SK-N-MC (cell line): ENCODE data around the gene SLC52A3.

Experiments used
- DNase-seq: peaks from one replicate; pipeline ENCODE4 v3.0.0-alpha.2; 2011; ENCODE audit warnings: low read depth, low spot score
- H3K27ac ChIP-seq: fragments of 200-600 bp; sonication (generic); 2 replicates; pipeline ENCODE4 v1.5.1; 2016; ENCODE audit warnings: mixed run types
- H3K36me3 ChIP-seq: fragments of 200-600 bp; sonication (generic); 2 replicates; pipeline ENCODE4 v1.6.1; 2017; ENCODE audit warnings: antibody characterized with exemption, low read length, mixed read lengths; ENCODE audit not compliant: insufficient read depth
- H3K4me3 ChIP-seq: fragments of 200-600 bp; sonication (generic); 2 replicates; pipeline ENCODE4 v1.5.1; 2016
- H3K9ac ChIP-seq: fragments of 200-600 bp; sonication (generic); 2 replicates; pipeline ENCODE4 v1.8.0; 2017; ENCODE audit warnings: mixed run types, mixed read lengths; ENCODE audit not compliant: insufficient read length
- H3K9me3 ChIP-seq: fragments of 200-600 bp; sonication (generic); 2 replicates; pipeline ENCODE4 v1.6.1; 2017; ENCODE audit warnings: low read depth, mild to moderate bottlenecking, antibody characterized with exemption, low read length, moderate library complexity, mixed read lengths
- EZH2 ChIP-seq: fragments of 200-600 bp; sonication (generic); IDR thresholded peaks from one replicate; pipeline ENCODE4 v1.6.1; 2017; ENCODE audit warnings: antibody characterized with exemption
- FOXP2 ChIP-seq: optimal IDR thresholded peaks from 2 replicates; pipeline ENCODE3; 2011; ENCODE audit warnings: mild to moderate bottlenecking, moderate library complexity; ENCODE audit not compliant: insufficient read depth; ENCODE audit errors: extremely low read length, control extremely low read depth
- POLR2AphosphoS5 ChIP-seq: IDR thresholded peaks from 2 replicates; pipeline ENCODE4 v1.6.1; 2012; ENCODE audit warnings: mild to moderate bottlenecking, low read depth, low read length, borderline replicate concordance

The SLC52A3 gene

GRCh38 chr20:772806-773205, 4.5 kb upstream of the SLC52A3 start:
- Histone ChIP-seq H3K9ac (no peak overlapping the region), H3K9me3 (no peaks in the 10 kb centered on the region), H3K36me3 (no peaks in the 10 kb centered on the region), H3K4me3 (no peak overlapping the region), H3K27ac (no peak overlapping the region)
- no peak for DNase-seq
- TF ChIP-seq FOXP2: no peak
- no peak for TF ChIP-seq EZH2
- TF ChIP-seq POLR2AphosphoS5: no peak

DNA sequence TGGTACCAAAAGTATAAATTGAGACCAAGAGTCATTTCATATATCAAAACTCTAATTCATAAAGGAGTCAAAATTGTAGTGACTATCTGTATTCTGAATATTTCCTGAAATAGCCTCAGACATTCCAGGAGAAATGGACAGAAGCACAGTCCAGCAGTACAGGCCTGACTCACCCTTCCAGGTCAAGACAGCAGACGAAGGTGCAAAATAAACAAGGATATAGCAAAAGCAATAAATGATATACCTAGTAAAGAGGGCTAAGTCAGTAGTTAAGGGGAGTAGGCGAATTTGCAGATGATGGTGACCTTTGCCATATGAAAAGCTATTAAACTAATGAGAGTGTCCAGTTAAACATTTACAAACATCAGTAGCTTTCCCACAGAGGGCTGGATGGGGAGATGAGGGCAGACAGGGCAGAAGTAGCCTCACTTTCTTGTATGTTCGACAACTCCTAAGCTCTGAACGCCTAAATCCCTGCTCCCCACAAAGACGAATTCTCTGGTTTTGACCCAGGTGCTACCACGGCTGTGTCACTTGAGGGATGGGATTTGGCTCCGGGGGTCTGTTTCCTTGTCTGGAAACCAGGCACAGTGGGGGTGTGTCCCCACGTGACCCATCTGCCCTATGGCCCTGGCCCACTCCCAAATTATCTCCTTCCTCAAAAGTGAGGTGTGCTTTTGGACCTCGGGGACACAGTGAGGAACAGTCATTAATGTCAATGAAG, 3.6 kb upstream of the SLC52A3 start:
- no peak for TF ChIP-seq EZH2
- TF ChIP-seq FOXP2: no peak
- Histone ChIP-seq H3K9ac (no peak overlapping the region), H3K36me3 (no peaks in the 10 kb centered on the region), H3K4me3 (no peak overlapping the region), H3K27ac (no peak overlapping the region), H3K9me3 (no peaks in the 10 kb centered on the region)
- no peak for DNase-seq

- Histone ChIP-seq H3K9me3 (no peaks in the 10 kb centered on the region), H3K36me3 (no peaks in the 10 kb centered on the region), H3K9ac (no peak overlapping the region), H3K4me3 (no peak overlapping the region), H3K27ac (no peak overlapping the region)
- no peak for DNase-seq
- no peak for TF ChIP-seq EZH2
- no peak for TF ChIP-seq FOXP2
- TF ChIP-seq POLR2AphosphoS5: no peak
Measured at GRCh38 chr20:770691-771090, 2.4 kb upstream of the SLC52A3 start.

GRCh38 chr20:766906-767305, 1.4 kb downstream of the SLC52A3 start:
- no peak for DNase-seq
- no peaks in the 10 kb centered on the region for H3K9me3 ChIP-seq
- H3K9ac ChIP-seq: no peak overlapping the region
- no peak overlapping the region for H3K4me3 ChIP-seq
- no peaks in the 10 kb centered on the region for H3K36me3 ChIP-seq
- no peak overlapping the region for H3K27ac ChIP-seq
- no peak for TF ChIP-seq EZH2
- TF ChIP-seq POLR2AphosphoS5: no peak
- no peak for TF ChIP-seq FOXP2

DNA sequence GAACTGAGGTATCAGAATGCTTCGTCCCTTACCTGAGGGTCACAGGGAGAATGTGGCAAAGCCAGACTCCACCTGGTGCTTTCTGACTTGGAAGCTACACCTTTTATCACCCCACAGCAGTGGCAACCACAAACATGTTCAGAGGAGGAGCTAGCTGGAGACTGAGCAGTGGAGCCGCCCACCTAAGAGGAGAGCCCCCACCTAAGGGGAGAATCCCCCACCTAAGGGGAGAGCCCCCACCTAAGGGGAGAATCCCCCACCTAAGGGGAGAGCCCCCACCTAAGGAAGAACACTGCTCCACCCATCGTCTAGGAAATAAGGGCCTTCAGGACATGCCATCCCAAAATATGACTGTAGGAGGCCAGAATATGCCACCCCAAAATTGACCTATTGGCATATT, 4.0 kb downstream of the SLC52A3 start:
- no peaks in the 10 kb centered on the region for H3K36me3 ChIP-seq

GRCh38 chr20:761418-762381, 6.6 kb downstream of the SLC52A3 start:
- Histone ChIP-seq H3K27ac (no peak overlapping the region), H3K9me3 (no peaks in the 10 kb centered on the region), H3K4me3 (no peak overlapping the region), H3K9ac (no peak overlapping the region), H3K36me3 (no peaks in the 10 kb centered on the region)
- TF ChIP-seq POLR2AphosphoS5 (no peak), EZH2 (no peak), FOXP2 (no peak)
- no peak for DNase-seq

More for the DNA sequence above, 4.0 kb downstream of the SLC52A3 start:
- H3K9ac ChIP-seq: no peak overlapping the region
- H3K27ac ChIP-seq: no peak overlapping the region
- no peak overlapping the region for H3K4me3 ChIP-seq
- no peaks in the 10 kb centered on the region for H3K9me3 ChIP-seq
- no peak for TF ChIP-seq FOXP2
- no peak for TF ChIP-seq EZH2
- no peak for TF ChIP-seq POLR2AphosphoS5
- no peak for DNase-seq

DNA sequence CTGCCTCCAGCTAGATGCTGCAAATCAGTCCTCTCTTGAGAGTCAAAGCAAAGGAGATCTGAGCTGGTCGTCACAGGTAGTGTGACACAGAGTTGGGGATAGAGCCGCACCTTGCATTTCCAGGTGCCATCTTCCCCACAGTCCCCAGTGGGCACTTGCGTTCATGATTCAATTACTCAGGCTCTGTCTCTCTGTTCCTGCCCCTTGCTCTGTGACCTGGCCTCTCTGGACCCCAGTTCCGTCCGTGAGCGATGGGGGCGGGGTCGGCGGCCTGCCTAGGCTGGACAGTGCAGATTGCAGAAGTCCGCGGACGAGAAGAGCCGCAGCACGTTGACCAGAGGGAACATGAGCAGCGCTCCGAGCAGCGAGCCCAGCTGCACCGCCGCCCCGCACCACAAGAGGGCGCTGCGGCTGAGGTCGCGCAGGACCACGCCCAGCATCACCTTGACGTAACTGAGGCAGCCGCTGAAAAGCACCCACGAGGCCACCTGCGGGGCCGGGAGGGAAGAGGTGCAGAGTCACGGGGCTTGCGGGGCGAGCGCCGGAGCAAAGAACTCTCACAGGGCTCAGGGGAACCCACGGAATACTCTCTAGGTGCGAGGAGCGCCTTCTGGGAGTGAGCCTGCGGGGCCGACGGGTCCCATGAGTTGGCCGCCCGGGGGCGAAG, 7.4 kb downstream of the SLC52A3 start:
- H3K36me3 ChIP-seq: no peaks in the 10 kb centered on the region
- no peak overlapping the region for H3K9ac ChIP-seq
- DNase-seq: no peak
- no peak overlapping the region for H3K27ac ChIP-seq
- H3K9me3 ChIP-seq: no peaks in the 10 kb centered on the region
- TF ChIP-seq EZH2 (no peak), FOXP2 (no peak), POLR2AphosphoS5 (no peak)
- H3K4me3 ChIP-seq: no peak overlapping the region

- H3K9me3 ChIP-seq: no peaks in the 10 kb centered on the region
- H3K9ac ChIP-seq: no peak overlapping the region
- no peak overlapping the region for H3K27ac ChIP-seq
- no peak for DNase-seq
- TF ChIP-seq FOXP2: no peak
- no peak for TF ChIP-seq POLR2AphosphoS5
- no peak for TF ChIP-seq EZH2
- no peak overlapping the region for H3K4me3 ChIP-seq
- no peaks in the 10 kb centered on the region for H3K36me3 ChIP-seq
Measured at GRCh38 chr20:757506-757905, 10.8 kb downstream of the SLC52A3 start.
